ENCODE results near the gene GOLGA2.

GOLGA2 gene, protein sequence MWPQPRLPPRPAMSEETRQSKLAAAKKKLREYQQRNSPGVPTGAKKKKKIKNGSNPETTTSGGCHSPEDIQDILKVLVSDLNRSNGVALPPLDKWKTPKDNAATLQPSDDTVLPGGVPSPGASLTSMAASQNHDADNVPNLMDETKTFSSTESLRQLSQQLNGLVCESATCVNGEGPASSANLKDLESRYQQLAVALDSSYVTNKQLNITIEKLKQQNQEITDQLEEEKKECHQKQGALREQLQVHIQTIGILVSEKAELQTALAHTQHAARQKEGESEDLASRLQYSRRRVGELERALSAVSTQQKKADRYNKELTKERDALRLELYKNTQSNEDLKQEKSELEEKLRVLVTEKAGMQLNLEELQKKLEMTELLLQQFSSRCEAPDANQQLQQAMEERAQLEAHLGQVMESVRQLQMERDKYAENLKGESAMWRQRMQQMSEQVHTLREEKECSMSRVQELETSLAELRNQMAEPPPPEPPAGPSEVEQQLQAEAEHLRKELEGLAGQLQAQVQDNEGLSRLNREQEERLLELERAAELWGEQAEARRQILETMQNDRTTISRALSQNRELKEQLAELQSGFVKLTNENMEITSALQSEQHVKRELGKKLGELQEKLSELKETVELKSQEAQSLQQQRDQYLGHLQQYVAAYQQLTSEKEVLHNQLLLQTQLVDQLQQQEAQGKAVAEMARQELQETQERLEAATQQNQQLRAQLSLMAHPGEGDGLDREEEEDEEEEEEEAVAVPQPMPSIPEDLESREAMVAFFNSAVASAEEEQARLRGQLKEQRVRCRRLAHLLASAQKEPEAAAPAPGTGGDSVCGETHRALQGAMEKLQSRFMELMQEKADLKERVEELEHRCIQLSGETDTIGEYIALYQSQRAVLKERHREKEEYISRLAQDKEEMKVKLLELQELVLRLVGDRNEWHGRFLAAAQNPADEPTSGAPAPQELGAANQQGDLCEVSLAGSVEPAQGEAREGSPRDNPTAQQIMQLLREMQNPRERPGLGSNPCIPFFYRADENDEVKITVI

GRCh38 chr9:128275198-128276007 is at the start of gene GOLGA2:
Gene GOLGA2 (minus strand): TSS chr9:128276007. CDS start chr9:128275976, 31 bp downstream.
- no peak for DNase-seq (ENCODE audit: low read depth)
- peak within 1 kb of the TSS; percentile 93 for H3K4me3 ChIP-seq (ENCODE audit: low read length)
- TF ChIP-seq CTCF (IDR thresholded peaks at IDR 0.05; ENCODE audit: insufficient read depth, low read depth, low read length, missing control alignments), result no peak

GRCh38 chr9:128324401-128324800 is 48.6 kb upstream of the GOLGA2 start:
- no peak for TF ChIP-seq CTCF (IDR thresholded peaks at IDR 0.05; ENCODE audit: insufficient read depth, low read depth, low read length, missing control alignments)
- no peak overlapping the region for H3K4me3 ChIP-seq (ENCODE audit: low read length)
- DNase-seq (ENCODE audit: low read depth), result no peak

DNA sequence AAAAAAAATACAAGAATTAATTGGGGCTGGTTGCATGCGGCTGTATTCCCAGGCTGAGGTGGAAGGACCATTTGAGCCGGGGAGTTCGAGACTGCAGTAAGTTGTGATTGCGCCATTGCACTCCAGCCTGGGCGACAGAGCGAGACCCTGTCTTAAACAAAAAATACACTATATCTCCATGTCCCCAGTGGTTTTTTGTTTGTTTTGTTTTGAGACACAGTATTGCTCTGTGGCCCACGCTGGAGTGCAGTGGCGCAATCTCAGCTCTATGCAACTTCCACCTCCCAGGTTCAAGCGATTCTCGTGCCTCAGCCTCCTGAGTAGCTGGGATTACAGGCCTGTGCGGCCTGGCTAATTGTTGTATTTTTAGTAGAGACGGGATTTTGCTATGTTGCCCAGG is 48.0 kb upstream of the GOLGA2 start:
- TF ChIP-seq CTCF (IDR thresholded peaks at IDR 0.05; ENCODE audit: insufficient read depth, low read depth, low read length, missing control alignments), result no peak
- no peak for DNase-seq (ENCODE audit: low read depth)
- peak overlapping the region; percentile 98 for H3K4me3 ChIP-seq (ENCODE audit: low read length)

DNA sequence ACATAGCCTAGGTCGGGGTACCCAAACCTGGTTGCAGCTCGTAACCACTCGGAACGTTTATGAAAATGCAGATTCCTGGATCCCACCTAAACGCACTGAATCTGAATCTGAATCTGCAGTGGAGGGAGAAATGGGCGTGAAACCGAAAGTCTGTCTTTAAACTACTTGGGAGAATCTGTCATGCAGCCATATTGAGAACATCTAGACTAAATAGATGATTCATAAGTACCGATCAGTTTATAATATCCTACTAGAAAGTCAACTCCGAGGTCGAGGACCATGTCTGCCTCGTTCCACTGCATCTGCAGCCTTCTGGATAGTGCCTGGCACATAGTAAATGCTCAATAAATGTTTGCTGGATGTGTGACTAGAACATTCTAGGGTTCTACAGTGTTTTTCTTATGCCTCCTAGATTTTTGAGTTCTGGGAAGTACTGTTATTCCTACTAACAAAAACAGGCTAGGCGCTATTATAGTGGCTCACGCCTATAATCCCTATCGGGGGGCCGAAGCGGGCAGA is 47.5 kb upstream of the GOLGA2 start:
- peak overlapping the region; percentile 98 for H3K4me3 ChIP-seq (ENCODE audit: low read length)
- DNase-seq (ENCODE audit: low read depth), result peak; percentile 28
- TF ChIP-seq CTCF (IDR thresholded peaks at IDR 0.05; ENCODE audit: insufficient read depth, low read depth, low read length, missing control alignments), result no peak

GRCh38 chr9:128322404-128323211 is 46.8 kb upstream of the GOLGA2 start, which contains the start of the genes COQ4 and TRUB2:
Gene COQ4 (plus strand): TSS chr9:128322839. CDS start chr9:128322859, 20 bp downstream.
Gene TRUB2 (minus strand): TSS chr9:128322447. CDS start chr9:128322408, 39 bp downstream.
- no peak for TF ChIP-seq CTCF (IDR thresholded peaks at IDR 0.05; ENCODE audit: insufficient read depth, low read depth, low read length, missing control alignments)
- H3K4me3 ChIP-seq (ENCODE audit: low read length), result peak within 1 kb of the TSS; percentile 98
- DNase-seq (ENCODE audit: low read depth), result peak; percentile 96

Data from epithelial cell of esophagus (primary cell).